HG02884 (cell line): ENCODE measurements around the gene ISOC1.
A peak's percentile ranks its signal among the peaks of the same experiment; 100 is the strongest.

ENCODE experiments used
- ATAC-seq: cut with Tn5 transposase; IDR thresholded peaks from one replicate; pipeline ENCODE4 v1.9.1; 2021; ENCODE audit warnings: mild to moderate bottlenecking, moderate library complexity; ENCODE audit not compliant: unreplicated experiment

The ISOC1 gene

GRCh38 chr5:129124608-129125007 is 30.1 kb downstream of the ISOC1 start:
- no peak for ATAC-seq

- ATAC-seq: peak; percentile 71
Observed at GRCh38 chr5:129125819-129126218, 31.3 kb downstream of the ISOC1 start.

- ATAC-seq: no peak
Observed at GRCh38 chr5:129133553-129133952, 39.0 kb downstream of the ISOC1 start.

GRCh38 chr5:129135633-129136032 is 41.1 kb downstream of the ISOC1 start:
- ATAC-seq: peak; percentile 61

DNA sequence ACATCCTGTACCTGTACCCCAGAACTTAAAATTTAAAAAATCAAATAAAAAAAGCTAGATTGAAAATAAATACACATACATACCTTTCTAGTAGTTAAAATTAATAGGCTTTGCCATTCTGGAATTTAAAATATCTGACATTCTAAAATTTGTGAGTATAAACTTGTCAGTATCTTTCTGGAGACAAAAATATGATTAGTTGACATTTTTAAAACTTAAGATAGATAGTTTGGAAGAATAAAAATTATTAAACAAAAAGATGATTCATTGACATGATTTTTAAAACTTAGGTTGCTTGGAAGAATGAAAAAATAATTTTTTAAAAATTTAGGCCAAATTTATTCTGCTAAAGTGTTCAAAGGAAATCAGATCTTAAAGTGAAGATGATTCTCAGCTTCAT is 43.1 kb downstream of the ISOC1 start:
- ATAC-seq: no peak

GRCh38 chr5:129141078-129141477 is 46.5 kb downstream of the ISOC1 start:
- ATAC-seq: no peak

- no peak for ATAC-seq
Observed at GRCh38 chr5:129141696-129142095, 47.1 kb downstream of the ISOC1 start.

DNA sequence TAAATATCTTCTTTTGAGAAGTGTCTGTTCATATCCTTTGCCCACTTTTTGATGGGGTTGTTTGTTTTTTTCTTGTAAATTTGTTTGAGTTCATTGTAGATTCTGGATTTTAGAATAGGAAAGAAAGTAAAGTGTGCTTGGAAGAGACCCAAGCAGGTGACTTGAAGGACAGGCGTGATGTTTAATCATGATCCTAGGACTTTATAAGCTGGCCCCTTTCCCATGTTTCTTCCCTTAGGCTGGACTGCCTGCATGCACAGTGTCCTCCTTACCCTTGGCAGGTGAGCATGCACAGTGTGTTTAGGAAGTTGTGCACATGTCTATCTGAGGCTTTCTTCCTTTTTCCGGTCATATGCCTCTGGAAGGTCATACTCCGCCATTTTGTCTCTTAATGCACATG is 61.3 kb downstream of the ISOC1 start:
- ATAC-seq: no peak

GRCh38 chr5:129161830-129162229 is 67.3 kb downstream of the ISOC1 start:
- ATAC-seq: no peak
